GM12891 (cell line): ENCODE results near the gene PTPRJ. TPM values are rescaled to one million over a fixed set of nuclear protein-coding genes. Genes with fewer than 3 reads are reported as not detected.
"Not testable (repeated sequence)": the region's sequence is repeated elsewhere in the genome, so short reads cannot be mapped to it uniquely, and the experiment has no call there.

Source experiments
- DNase-seq: peaks from one replicate; pipeline ENCODE4 v3.0.0; 2011; ENCODE audit warnings: low spot score; ENCODE audit not compliant: insufficient read length
- FAIRE-seq: peaks from 2 replicates; lab custom pipeline; 2011; peaks lifted over from hg19 to GRCh38; lab: Jason Lieb, UNC
- PAX5 ChIP-seq: IDR thresholded peaks from 2 replicates; pipeline ENCODE4 v1.6.1; 2011; ENCODE audit warnings: low read length, moderate library complexity, mild to moderate bottlenecking; ENCODE audit not compliant: insufficient read depth, severe bottlenecking
- POLR2A ChIP-seq: IDR thresholded peaks from 2 replicates; pipeline ENCODE4 v1.6.1; 2011; ENCODE audit warnings: low read depth, low read length, control low read depth
- POLR2AphosphoS5 ChIP-seq: IDR thresholded peaks from 2 replicates; pipeline ENCODE4 v1.6.1; 2011; ENCODE audit warnings: low read depth, low read length, control low read depth
- POU2F2 ChIP-seq: IDR thresholded peaks from 2 replicates; pipeline ENCODE4 v1.6.1; 2011; ENCODE audit warnings: low read depth, mild to moderate bottlenecking, control low read depth, low read length, moderate library complexity
- SPI1 ChIP-seq: IDR thresholded peaks from 2 replicates; pipeline ENCODE4 v1.6.1; 2011; ENCODE audit warnings: low read depth, low read length, control low read depth
- TAF1 ChIP-seq: IDR thresholded peaks from 2 replicates; pipeline ENCODE4 v1.6.1; 2011; ENCODE audit warnings: low read depth, low read length, control low read depth
- polyA plus RNA-seq: library from polyadenylated mRNA; unstranded; fragments of >200 nt; gene quantifications from one replicate; pipeline ENCODE4 v1.2.1, GENCODE V29; 2012; ENCODE audit warnings: low read depth, missing spikeins, inconsistent platforms; ENCODE audit not compliant: missing spikeins

The PTPRJ gene
- polyA plus RNA-seq = 7.1 TPM

- TF ChIP-seq TAF1 (no peak), POLR2AphosphoS5 (no peak), PAX5 (no peak)
- DNase-seq (peak; percentile 70), FAIRE-seq (no peak)
Measured at GRCh38 chr11:47980088-47980906, at the start of gene PTPRJ. Gene PTPRJ, plus strand, starts transcription at chr11:47980559. Its CDS starts 354 bp downstream, at chr11:47980913.

GRCh38 chr11:47932544-47932943, 47.8 kb upstream of the PTPRJ start:
- no peak for DNase-seq
- peak; percentile 57 for FAIRE-seq
- TF ChIP-seq PAX5 (no peak), POU2F2 (no peak), POLR2AphosphoS5 (no peak), SPI1 (no peak), POLR2A (no peak), TAF1 (no peak)

- DNase-seq = not testable (repeated sequence)
- FAIRE-seq = peak; percentile 65
Measured at GRCh38 chr11:47933797-47934196, 46.6 kb upstream of the PTPRJ start.

- no peak for FAIRE-seq
- TF ChIP-seq POU2F2 = no peak
- TF ChIP-seq POLR2AphosphoS5 = no peak
- no peak for TF ChIP-seq PAX5
- no peak for TF ChIP-seq TAF1
- TF ChIP-seq SPI1 = no peak
- no peak for TF ChIP-seq POLR2A
- DNase-seq = no peak
Measured at GRCh38 chr11:47938791-47939560, 41.4 kb upstream of the PTPRJ start.

GRCh38 chr11:47940904-47941649, 39.3 kb upstream of the PTPRJ start:
- no peak for FAIRE-seq
- TF ChIP-seq POLR2A (no peak), POU2F2 (no peak)
- DNase-seq = no peak

- FAIRE-seq (no peak), DNase-seq (no peak)
- TF ChIP-seq SPI1 (no peak), POLR2AphosphoS5 (no peak), TAF1 (no peak), POLR2A (no peak), POU2F2 (no peak), PAX5 (no peak)
Measured at GRCh38 chr11:47941907-47942558, 38.3 kb upstream of the PTPRJ start.

GRCh38 chr11:47943721-47944586, 36.4 kb upstream of the PTPRJ start:
- TF ChIP-seq PAX5 = no peak
- no peak for TF ChIP-seq POLR2A
- TF ChIP-seq SPI1 = no peak
- TF ChIP-seq POU2F2 = no peak
- no peak for TF ChIP-seq POLR2AphosphoS5
- TF ChIP-seq TAF1 = no peak
- FAIRE-seq = no peak

GRCh38 chr11:47944632-47945031, 35.7 kb upstream of the PTPRJ start:
- no peak for DNase-seq
- FAIRE-seq = no peak
- TF ChIP-seq TAF1 (no peak), POLR2AphosphoS5 (no peak), PAX5 (no peak), POU2F2 (no peak), POLR2A (no peak), SPI1 (no peak)

More at GRCh38 chr11:47943721-47944586, 36.4 kb upstream of the PTPRJ start:
- DNase-seq = no peak
